Neural cell (in vitro differentiated cells): ENCODE results near the gene LGALS3. TPM values are rescaled to one million over a fixed set of nuclear protein-coding genes. Genes with fewer than 3 reads are reported as not detected.

Experiments used
- H2AFZ ChIP-seq: fragments of 200-600, 300-800 bp; sonication (generic), shearing (Covaris generic); 2 replicates; pipeline ENCODE4 v1.6.0; 2014; ENCODE audit warnings: low read depth, mild to moderate bottlenecking, antibody characterized with exemption, low read length, moderate library complexity
- H3F3A ChIP-seq: fragments of 200-600 bp; shearing (Covaris generic); 2 replicates; pipeline ENCODE4 v1.6.1; 2016; ENCODE audit warnings: mild to moderate bottlenecking, moderate library complexity, mixed read lengths, antibody characterized with exemption, low read length; ENCODE audit not compliant: insufficient read depth, poor library complexity, severe bottlenecking
- H3K27ac ChIP-seq: fragments of 200-600, 300-800 bp; sonication (generic), shearing (Covaris generic); 2 replicates; pipeline ENCODE4 v1.5.1; 2014; ENCODE audit warnings: mild to moderate bottlenecking, low read length, moderate library complexity
- H3K27me3 ChIP-seq: fragments of 300-800, 200-600 bp; sonication (generic), shearing (Covaris generic); 2 replicates; pipeline ENCODE4 v1.6.0; 2014; ENCODE audit warnings: mild to moderate bottlenecking, low read depth, low read length, moderate library complexity; ENCODE audit not compliant: insufficient read depth
- H3K36me3 ChIP-seq: fragments of 300-800, 200-600 bp; sonication (generic), shearing (Covaris generic); 2 replicates; pipeline ENCODE4 v1.5.1; 2014; ENCODE audit warnings: mild to moderate bottlenecking, antibody characterized with exemption, low read length, moderate library complexity; ENCODE audit not compliant: insufficient read depth
- H3K4me2 ChIP-seq: fragments of 300-800, 200-600 bp; sonication (generic), shearing (Covaris generic); 2 replicates; pipeline ENCODE4 v1.6.0; 2014; ENCODE audit warnings: mild to moderate bottlenecking, low read length
- H3K4me3 ChIP-seq: fragments of 300-800, 200-600 bp; sonication (generic), shearing (Covaris generic); 2 replicates; pipeline ENCODE4 v1.5.1; 2014; ENCODE audit warnings: mild to moderate bottlenecking, low read length, moderate library complexity
- H3K79me2 ChIP-seq: fragments of 200-600 bp; shearing (Covaris generic); replicated peaks from 2 replicates; pipeline ENCODE4 v1.6.0; 2014; ENCODE audit warnings: mild to moderate bottlenecking, low read length, moderate library complexity; ENCODE audit not compliant: insufficient read depth
- H3K9ac ChIP-seq: fragments of 300-800, 200-600 bp; sonication (generic), shearing (Covaris generic); 2 replicates; pipeline ENCODE4 v1.6.1; 2016; ENCODE audit warnings: mild to moderate bottlenecking, low read length, mixed read lengths
- H3K9me2 ChIP-seq: fragments of 200-600 bp; shearing (Covaris generic); 2 replicates; pipeline ENCODE4 v1.6.1; 2016; ENCODE audit warnings: mild to moderate bottlenecking, low read length, mixed read lengths; ENCODE audit not compliant: insufficient read depth
- H3K9me3 ChIP-seq: fragments of 200-600, 300-800 bp; sonication (generic), shearing (Covaris generic); 2 replicates; pipeline ENCODE4 v1.6.1; 2016; ENCODE audit warnings: mild to moderate bottlenecking, mixed run types, low read length, moderate library complexity, mixed read lengths
- H4K20me1 ChIP-seq: fragments of 200-600 bp; shearing (Covaris generic); 2 replicates; pipeline ENCODE4 v1.6.1; 2016; ENCODE audit warnings: mild to moderate bottlenecking, mixed run types; ENCODE audit not compliant: insufficient read depth
- CTCF ChIP-seq: fragments of 450-650 bp; IDR thresholded peaks from 2 replicates; pipeline ENCODE4 v1.5.1; 2014; ENCODE audit warnings: antibody characterized with exemption, mild to moderate bottlenecking, moderate library complexity; ENCODE audit not compliant: poor library complexity, severe bottlenecking
- EP300 ChIP-seq: fragments of 450-650 bp; conservative IDR thresholded peaks from 2 replicates; pipeline ENCODE4 v1.6.1; 2014; ENCODE audit warnings: antibody characterized with exemption, mild to moderate bottlenecking, moderate library complexity; ENCODE audit not compliant: poor library complexity, severe bottlenecking
- EZH2 ChIP-seq: fragments of 200-600, 300-800 bp; shearing (Covaris generic), sonication (generic); IDR thresholded peaks from 2 replicates; pipeline ENCODE4 v1.6.1; 2014; ENCODE audit warnings: antibody characterized with exemption, low read length, borderline replicate concordance, mild to moderate bottlenecking; ENCODE audit not compliant: insufficient read depth, poor library complexity, severe bottlenecking
- MXI1 ChIP-seq: fragments of 450-650 bp; conservative IDR thresholded peaks from 2 replicates; pipeline ENCODE4 v1.6.1; 2014; ENCODE audit warnings: antibody characterized with exemption, mild to moderate bottlenecking; ENCODE audit not compliant: poor library complexity, severe bottlenecking
- POLR2AphosphoS5 ChIP-seq: IDR thresholded peaks from 2 replicates; pipeline ENCODE4 v1.6.1; 2012
- RAD21 ChIP-seq: fragments of 450-650 bp; conservative IDR thresholded peaks from 2 replicates; pipeline ENCODE4 v1.6.1; 2014; ENCODE audit warnings: antibody characterized with exemption, mild to moderate bottlenecking, moderate library complexity
- REST ChIP-seq: IDR thresholded peaks from 2 replicates; pipeline ENCODE4 v1.6.1; 2012; ENCODE audit warnings: borderline replicate concordance
- SMC3 ChIP-seq: fragments of 450-650 bp; conservative IDR thresholded peaks from 2 replicates; pipeline ENCODE4 v1.6.1; 2014; ENCODE audit warnings: antibody characterized with exemption, mild to moderate bottlenecking, moderate library complexity; ENCODE audit not compliant: poor library complexity
- TAF1 ChIP-seq: IDR thresholded peaks from 2 replicates; pipeline ENCODE4 v1.6.1; 2012; ENCODE audit warnings: low read depth
- polyA plus RNA-seq: library from polyadenylated mRNA; depleted of rRNA; stranded (reverse); fragments of >200 nt; gene quantifications from 2 replicates; pipeline ENCODE4 v1.2.3, GENCODE V29; 2014

Gene LGALS3
- polyA plus RNA-seq, 1 donor from 2014 or later = 0.12 TPM

- Histone ChIP-seq H3K9me3 (no peaks in the 10 kb centered on the region), H3K4me2 (no peak overlapping the region), H3K4me3 (no peak overlapping the region), H3K27me3 (no peaks in the 10 kb centered on the region), H3K27ac (no peak overlapping the region), H3K9ac (no peak overlapping the region), H2AFZ (no peak overlapping the region), H3F3A (no peaks in the 10 kb centered on the region), H3K36me3 (no peaks in the 10 kb centered on the region), H3K79me2 (no peaks in the 10 kb centered on the region), H3K9me2 (no peaks in the 10 kb centered on the region), H4K20me1 (no peaks in the 10 kb centered on the region)
- TF ChIP-seq POLR2AphosphoS5 = no peak
- no peak for TF ChIP-seq EZH2
- TF ChIP-seq SMC3 = no peak
- TF ChIP-seq EP300 = no peak
- TF ChIP-seq MXI1 = no peak
- no peak for TF ChIP-seq CTCF
- TF ChIP-seq RAD21 = no peak
- TF ChIP-seq TAF1 = no peak
- no peak for TF ChIP-seq REST
Observed at GRCh38 chr14:55085060-55085660, 43.9 kb upstream of the LGALS3 start.

GRCh38 chr14:55086938-55087337 lies 42.1 kb upstream of the LGALS3 start:
- Histone ChIP-seq H3K4me3 (no peak overlapping the region), H4K20me1 (no peaks in the 10 kb centered on the region), H3K27ac (no peak overlapping the region), H3K27me3 (no peaks in the 10 kb centered on the region), H3F3A (no peaks in the 10 kb centered on the region), H3K4me2 (no peak overlapping the region), H2AFZ (no peak overlapping the region), H3K9ac (no peak overlapping the region), H3K36me3 (no peaks in the 10 kb centered on the region), H3K9me3 (no peaks in the 10 kb centered on the region), H3K79me2 (no peaks in the 10 kb centered on the region), H3K9me2 (no peaks in the 10 kb centered on the region)
- TF ChIP-seq POLR2AphosphoS5 = no peak
- no peak for TF ChIP-seq MXI1
- TF ChIP-seq EP300 = no peak
- TF ChIP-seq EZH2 = no peak
- no peak for TF ChIP-seq CTCF
- no peak for TF ChIP-seq SMC3
- TF ChIP-seq RAD21 = no peak
- no peak for TF ChIP-seq REST
- no peak for TF ChIP-seq TAF1
